PC-9 (cell line): ENCODE measurements around the gene CNTN6. TPM values are rescaled to one million over a fixed set of nuclear protein-coding genes. Genes with fewer than 3 reads are reported as not detected.

Experiments used
- BruUV-seq: library from RNA; stranded (reverse); fragments of 400-500 nt; replicated peaks from 2 replicates; lab custom pipeline; 2021; lab: Mats Ljungman, UMichigan
- CTCF ChIA-PET: fragments of 300-600 bp; sonication (Branson Sonifier 250); formaldehyde crosslinking; loops from one replicate; lab custom pipeline; 2022; ENCODE audit warnings: antibody characterized with exemption; lab: Charles Lee
- POLR2A ChIA-PET: fragments of 300-600 bp; sonication (Branson Sonifier 250); formaldehyde crosslinking; loops from one replicate; lab custom pipeline; 2022; ENCODE audit warnings: antibody characterized with exemption; ENCODE audit not compliant: unreplicated experiment; lab: Charles Lee
- DNase-seq, 2 experiments: peaks; one replicate each; pipeline versions ENCODE4 v3.0.0 to v3.0.0-alpha.2; 2015 to 2022; ENCODE audit warnings: mixed read lengths in 1 of 2
- H2AFZ ChIP-seq: fragments of 200-600 bp; sonication (generic); 2 replicates; pipeline ENCODE4 v1.8.1; 2017; ENCODE audit warnings: antibody characterized with exemption
- H3F3A ChIP-seq: fragments of 200-600 bp; sonication (generic); 2 replicates; pipeline ENCODE4 v1.8.1; 2017; ENCODE audit warnings: antibody characterized with exemption, mild to moderate bottlenecking, low read depth; ENCODE audit not compliant: insufficient read depth
- H3K27ac ChIP-seq: fragments of 200-600 bp; sonication (generic); 2 replicates; pipeline ENCODE4 v1.6.1; 2016; ENCODE audit warnings: mixed run types
- H3K27me3 ChIP-seq: fragments of 200-600 bp; sonication (generic); 2 replicates; pipeline ENCODE4 v1.6.1; 2016; ENCODE audit warnings: low read depth, mixed run types; ENCODE audit not compliant: insufficient read depth
- H3K36me3 ChIP-seq: fragments of 200-600 bp; sonication (generic); 2 replicates; pipeline ENCODE4 v1.6.1; 2016; ENCODE audit warnings: low read depth, mixed run types
- H3K4me1 ChIP-seq: fragments of 200-600 bp; sonication (generic); replicated peaks from 2 replicates; pipeline ENCODE4 v1.6.1; 2016; ENCODE audit warnings: mixed run types; ENCODE audit not compliant: insufficient read depth
- H3K4me2 ChIP-seq: fragments of 200-600 bp; sonication (generic); 2 replicates; pipeline ENCODE4 v1.6.1; 2017; ENCODE audit warnings: mixed run types
- H3K4me3 ChIP-seq: fragments of 200-600 bp; sonication (generic); 2 replicates; pipeline ENCODE4 v1.6.1; 2016; ENCODE audit warnings: mixed run types
- H3K79me2 ChIP-seq: fragments of 200-600 bp; sonication (generic); 2 replicates; pipeline ENCODE4 v1.6.1; 2017; ENCODE audit warnings: low read depth, mixed run types
- H3K9me2 ChIP-seq: fragments of 200-600 bp; sonication (generic); 2 replicates; pipeline ENCODE4 v1.8.1; 2017; ENCODE audit warnings: mild to moderate bottlenecking; ENCODE audit not compliant: insufficient read depth
- H3K9me3 ChIP-seq: fragments of 200-600 bp; sonication (generic); 2 replicates; pipeline ENCODE4 v1.8.1; 2016; ENCODE audit warnings: low read depth; ENCODE audit not compliant: insufficient read depth
- H4K20me1 ChIP-seq: fragments of 200-600 bp; sonication (generic); 2 replicates; pipeline ENCODE4 v1.8.1; 2017; ENCODE audit not compliant: insufficient read depth
- CTCF ChIP-seq: fragments of 200-600 bp; sonication (generic); conservative IDR thresholded peaks from 2 replicates; pipeline ENCODE4 v1.6.1; 2017; ENCODE audit warnings: mixed run types, antibody characterized with exemption, mild to moderate bottlenecking, moderate library complexity
- EZH2 ChIP-seq: fragments of 200-600 bp; sonication (generic); IDR thresholded peaks from 2 replicates; pipeline ENCODE4 v1.8.0; 2017; ENCODE audit warnings: antibody characterized with exemption, low read depth
- intact Hi-C: fragments of 100-400 bp; cut with micrococcal nuclease; formaldehyde crosslinking; loops from one replicate; pipeline ENCODE4 v1.10.0; 2022; ENCODE audit not compliant: unreplicated experiment
- total RNA-seq: library from RNA; stranded (reverse); gene quantifications from 2 replicates; pipeline ENCODE4 v1.2.3, GENCODE V29; 2021

CNTN6 gene
- total RNA-seq, 1 experiment from 2014 or later = not detected

GRCh38 chr3:1262246-1262645, 169.4 kb downstream of the CNTN6 start:
- H3K79me2 ChIP-seq = no peaks in the 10 kb centered on the region
- no peaks in the 10 kb centered on the region for H3K27me3 ChIP-seq
- H4K20me1 ChIP-seq = no peaks in the 10 kb centered on the region
- no peaks in the 10 kb centered on the region for H3K9me2 ChIP-seq
- H3K27ac ChIP-seq = no peak overlapping the region
- intact Hi-C loops = no loop called here
- no peak overlapping the region for H3K4me3 ChIP-seq
- H3F3A ChIP-seq = no peaks in the 10 kb centered on the region
- no TSS peak for BruUV-seq
- DNase-seq = no peak
- TF ChIP-seq EZH2 (no peak), CTCF (no peak)
- no peaks in the 10 kb centered on the region for H3K9me3 ChIP-seq
- POLR2A ChIA-PET = no interaction called here
- CTCF ChIA-PET = no interaction called here
- no peak overlapping the region for H2AFZ ChIP-seq
- no peak overlapping the region for H3K4me2 ChIP-seq
- no peaks in the 10 kb centered on the region for H3K4me1 ChIP-seq
- H3K36me3 ChIP-seq = no peaks in the 10 kb centered on the region

GRCh38 chr3:1263121-1263520, 170.3 kb downstream of the CNTN6 start:
- H3K27me3 ChIP-seq = no peaks in the 10 kb centered on the region
- BruUV-seq = no TSS peak

GRCh38 chr3:1269808-1270207, 177.0 kb downstream of the CNTN6 start:
- CTCF ChIA-PET = no interaction called here
- no TSS peak for BruUV-seq
- intact Hi-C loops = no loop called here
- no peaks in the 10 kb centered on the region for H4K20me1 ChIP-seq
- no peaks in the 10 kb centered on the region for H3K36me3 ChIP-seq
- H3K27ac ChIP-seq = no peak overlapping the region
- DNase-seq = no peak
- no peaks in the 10 kb centered on the region for H3K9me2 ChIP-seq
- no peaks in the 10 kb centered on the region for H3K4me1 ChIP-seq
- no peak overlapping the region for H3K4me2 ChIP-seq
- H3K79me2 ChIP-seq = no peaks in the 10 kb centered on the region
- POLR2A ChIA-PET = no interaction called here
- TF ChIP-seq CTCF (no peak), EZH2 (no peak)
- no peak overlapping the region for H2AFZ ChIP-seq
- no peaks in the 10 kb centered on the region for H3F3A ChIP-seq
- H3K9me3 ChIP-seq = no peaks in the 10 kb centered on the region
- H3K4me3 ChIP-seq = no peak overlapping the region
- no peaks in the 10 kb centered on the region for H3K27me3 ChIP-seq

More at GRCh38 chr3:1263121-1263520, 170.3 kb downstream of the CNTN6 start:
- Histone ChIP-seq H3K79me2 (no peaks in the 10 kb centered on the region), H3K36me3 (no peaks in the 10 kb centered on the region), H3K9me2 (no peaks in the 10 kb centered on the region), H3K4me1 (no peaks in the 10 kb centered on the region), H3K4me3 (no peak overlapping the region), H4K20me1 (no peaks in the 10 kb centered on the region), H3K27ac (no peak overlapping the region), H2AFZ (no peak overlapping the region), H3K9me3 (no peaks in the 10 kb centered on the region), H3F3A (no peaks in the 10 kb centered on the region), H3K4me2 (no peak overlapping the region)
- intact Hi-C loops = no loop called here
- CTCF ChIA-PET = no interaction called here
- DNase-seq = no peak
- POLR2A ChIA-PET = no interaction called here
- TF ChIP-seq EZH2 (no peak), CTCF (no peak)
